Activated CD4-positive, alpha-beta T cell treated with anti-CD3 and anti-CD28 coated beads, Interleukin-2, amount 10 ng/mL, durations not matched to agents 24 days and 14 days (primary cell): ENCODE results near the gene AP3B2. TPM values are rescaled to one million over a fixed set of nuclear protein-coding genes. Genes with fewer than 3 reads are reported as not detected.
A peak's percentile ranks its signal among the peaks of the same experiment; 100 is the strongest.

Source experiments
- DNase-seq: peaks from one replicate; pipeline ENCODE4 v3.0.0; 2022
- H3K27ac Mint-ChIP-seq: one replicate; pipeline ENCODE4 v1.8.0; 2022; ENCODE audit warnings: mild to moderate bottlenecking, mixed read lengths
- H3K27me3 Mint-ChIP-seq: one replicate; pipeline ENCODE4 v1.8.0; 2022; ENCODE audit warnings: mixed read lengths
- H3K36me3 Mint-ChIP-seq: one replicate; pipeline ENCODE4 v1.8.0; 2022; ENCODE audit warnings: low read depth, mild to moderate bottlenecking, mixed read lengths
- H3K4me1 Mint-ChIP-seq: one replicate; pipeline ENCODE4 v1.8.0; 2021; ENCODE audit warnings: mixed read lengths
- H3K4me3 Mint-ChIP-seq: one replicate; pipeline ENCODE4 v1.8.0; 2022; ENCODE audit warnings: mild to moderate bottlenecking, moderate library complexity, mixed read lengths
- H3K9me3 Mint-ChIP-seq: one replicate; pipeline ENCODE4 v1.8.0; 2021; ENCODE audit warnings: mixed read lengths
- intact Hi-C: fragments of 100-400 bp; cut with micrococcal nuclease; formaldehyde crosslinking; loops from one replicate; pipeline ENCODE4 v1.15.1; 2023
- total RNA-seq: library from RNA; stranded (reverse); gene quantifications from 2 replicates; pipeline ENCODE4 v1.2.3, GENCODE V29; 2022

The AP3B2 gene
- total RNA-seq, 1 donor from 2014 or later: not detected

DNA sequence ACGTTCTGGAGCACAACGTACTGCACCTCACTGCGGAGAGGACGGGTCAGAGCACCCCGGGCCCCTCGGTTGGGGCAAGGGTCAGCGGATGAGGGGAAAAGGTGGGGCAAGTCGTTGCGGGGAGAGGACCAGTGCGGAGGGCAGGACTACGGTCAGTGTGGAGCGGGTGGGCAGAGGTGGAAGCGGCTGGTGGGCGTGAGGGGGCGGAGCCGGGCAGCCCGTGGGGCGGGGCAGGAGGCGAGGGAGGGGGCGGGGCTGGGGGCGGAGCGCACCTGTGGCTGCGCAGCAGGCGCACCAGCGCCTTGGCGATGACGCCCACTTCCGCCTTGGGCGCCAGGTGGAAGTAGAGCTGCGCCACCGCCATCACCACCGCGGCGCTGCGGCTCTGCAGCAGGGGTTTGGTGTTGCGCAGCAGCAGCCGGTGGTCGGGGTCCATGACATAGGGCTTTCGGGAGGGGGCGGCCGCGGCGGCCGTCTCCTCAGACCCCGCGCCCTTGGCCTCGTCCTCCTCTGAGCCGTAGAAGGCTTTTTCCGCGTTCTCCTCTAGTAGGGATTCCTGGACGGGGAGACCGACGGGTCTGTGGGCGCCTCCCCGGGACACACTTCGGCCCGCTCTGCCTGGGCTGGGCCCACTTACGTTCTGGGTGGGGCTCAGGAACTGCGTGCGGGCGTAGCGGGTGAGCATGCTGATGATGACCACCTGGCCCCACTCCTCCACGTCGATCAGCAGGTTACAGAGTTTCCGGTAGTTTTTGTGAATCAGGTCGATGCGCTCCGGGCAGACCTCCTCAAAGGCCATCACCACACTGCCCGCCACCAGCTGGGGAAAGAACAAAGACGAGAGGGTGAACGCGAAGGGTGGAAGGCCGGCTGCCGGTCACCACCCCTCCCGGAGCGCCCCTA, 29.2 kb downstream of the AP3B2 start:
- H3K4me1 Mint-ChIP-seq: peaks cover 9% of the 10 kb centered on the region
- intact Hi-C loops: no loop called here
- no peak overlapping the region for H3K27ac Mint-ChIP-seq
- H3K27me3 Mint-ChIP-seq: peaks cover 30% of the 10 kb centered on the region
- peak; percentile 87 for DNase-seq
- H3K9me3 Mint-ChIP-seq: no peaks in the 10 kb centered on the region
- H3K36me3 Mint-ChIP-seq: no peaks in the 10 kb centered on the region
- H3K4me3 Mint-ChIP-seq: peak overlapping the region; percentile 82

DNA sequence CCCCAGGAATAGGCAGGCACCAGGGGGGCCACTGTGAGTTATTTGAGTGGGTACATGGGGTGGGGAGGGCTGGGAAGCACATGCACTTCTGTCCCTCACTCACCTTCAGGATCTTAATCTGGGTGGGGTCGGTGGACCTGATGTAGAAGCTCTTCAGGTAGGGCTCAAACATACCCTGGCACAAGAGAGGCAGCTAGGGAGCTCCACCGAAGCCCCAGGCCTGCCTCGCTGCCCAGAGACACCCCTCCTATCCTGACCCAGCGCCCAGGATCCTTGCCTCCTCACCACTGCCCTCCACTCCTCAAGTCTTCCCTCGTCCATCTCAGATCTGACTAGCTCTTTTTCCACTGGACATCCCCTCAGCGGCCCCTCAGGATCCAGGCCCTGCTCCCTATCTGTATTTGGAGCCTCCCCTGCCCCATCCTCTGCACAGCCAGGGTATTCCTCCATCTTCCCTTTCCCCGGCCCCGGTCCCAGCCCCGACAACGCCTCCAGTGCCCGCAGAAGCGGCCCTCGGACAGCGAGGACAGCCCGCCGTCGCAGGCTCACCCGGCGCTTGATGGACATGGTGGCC, 30.0 kb downstream of the AP3B2 start:
- intact Hi-C loops: no loop called here
- no peaks in the 10 kb centered on the region for H3K36me3 Mint-ChIP-seq
- no peaks in the 10 kb centered on the region for H3K9me3 Mint-ChIP-seq
- H3K27me3 Mint-ChIP-seq: peaks cover 30% of the 10 kb centered on the region
- peaks cover 9% of the 10 kb centered on the region for H3K4me1 Mint-ChIP-seq
- H3K27ac Mint-ChIP-seq: no peak overlapping the region
- DNase-seq: no peak
- peak overlapping the region; percentile 76 for H3K4me3 Mint-ChIP-seq

DNA sequence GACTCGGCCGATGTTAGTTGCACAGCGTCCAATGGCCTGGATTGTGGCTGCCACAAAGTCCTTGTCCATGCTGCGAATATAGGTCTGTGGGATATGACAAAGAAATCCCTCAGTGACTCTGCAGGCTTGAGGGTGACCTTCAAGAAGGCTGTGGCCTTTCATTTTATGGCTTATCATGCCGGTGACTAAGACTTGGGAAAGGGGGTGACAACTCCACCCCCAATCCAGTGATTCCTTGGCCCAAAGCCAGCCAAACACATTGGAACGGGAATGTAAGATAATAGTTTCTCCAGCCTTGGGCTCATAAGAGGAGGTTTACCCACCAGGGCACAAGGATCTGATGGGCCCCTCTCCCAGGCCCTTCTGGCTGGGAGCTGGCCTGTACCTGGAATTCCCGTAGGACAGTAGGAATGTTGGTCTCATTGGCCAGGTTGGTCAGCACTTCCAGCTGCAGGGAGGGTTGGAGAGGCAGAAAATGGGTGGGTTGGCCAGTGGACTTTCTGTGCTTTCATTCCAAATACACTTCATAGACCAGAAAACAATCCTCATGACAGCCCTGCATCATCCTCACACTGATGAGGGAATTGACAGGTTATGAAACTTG, 31.9 kb downstream of the AP3B2 start:
- Mint-ChIP-seq H3K27me3 (peaks cover 26% of the 10 kb centered on the region), H3K4me3 (no peak overlapping the region), H3K36me3 (no peaks in the 10 kb centered on the region), H3K4me1 (peaks cover 9% of the 10 kb centered on the region), H3K27ac (no peak overlapping the region), H3K9me3 (no peaks in the 10 kb centered on the region)
- DNase-seq: no peak
- intact Hi-C loops: no loop called here

DNA sequence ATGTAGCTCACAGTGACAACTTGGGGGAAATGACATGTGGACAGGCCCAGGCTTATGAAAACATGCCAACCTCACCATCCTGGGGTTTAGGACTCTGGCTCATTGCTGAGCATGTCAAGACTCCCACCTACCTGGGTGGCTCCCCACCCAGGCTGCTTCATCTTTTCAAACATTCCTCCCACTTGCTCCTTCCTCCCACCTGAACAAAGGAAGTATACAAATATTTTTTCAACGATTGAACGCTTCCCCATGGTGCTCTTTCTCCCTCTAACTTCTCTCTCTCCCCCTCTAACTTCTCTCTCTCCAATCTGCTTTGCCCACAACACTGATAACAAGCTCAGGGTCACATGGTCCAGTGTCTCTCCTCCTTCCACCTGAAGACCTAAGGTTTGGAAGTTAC, 34.8 kb downstream of the AP3B2 start:
- Mint-ChIP-seq H3K36me3 (no peaks in the 10 kb centered on the region), H3K27me3 (peaks cover 17% of the 10 kb centered on the region), H3K9me3 (no peaks in the 10 kb centered on the region), H3K4me3 (no peak overlapping the region), H3K4me1 (no peaks in the 10 kb centered on the region), H3K27ac (no peak overlapping the region)
- intact Hi-C loops: no loop called here
- no peak for DNase-seq

DNA sequence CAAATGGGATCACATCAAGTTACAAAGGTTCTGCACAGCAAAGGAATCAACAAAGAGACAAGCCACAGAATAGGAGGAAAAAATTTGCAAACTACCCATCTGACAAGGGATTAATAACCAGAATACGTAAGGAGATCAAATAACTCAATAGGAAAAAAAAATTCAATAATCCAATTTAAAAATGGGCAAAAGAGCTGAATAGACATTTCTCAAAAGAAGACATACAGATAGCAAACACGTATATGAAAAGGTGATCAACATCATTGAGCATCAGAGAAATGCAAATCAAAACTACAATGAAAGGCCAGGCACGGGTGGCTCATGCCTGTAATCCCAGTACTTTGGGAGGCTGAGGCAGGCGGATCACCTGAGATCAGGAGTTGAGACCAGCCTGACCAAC, 39.0 kb downstream of the AP3B2 start:
- DNase-seq: no peak
- H3K4me3 Mint-ChIP-seq: no peak overlapping the region
- intact Hi-C loops: no loop called here
- H3K27ac Mint-ChIP-seq: no peak overlapping the region
- H3K27me3 Mint-ChIP-seq: peaks cover 2% of the 10 kb centered on the region
- H3K4me1 Mint-ChIP-seq: no peaks in the 10 kb centered on the region
- H3K9me3 Mint-ChIP-seq: no peaks in the 10 kb centered on the region
- no peaks in the 10 kb centered on the region for H3K36me3 Mint-ChIP-seq

DNA sequence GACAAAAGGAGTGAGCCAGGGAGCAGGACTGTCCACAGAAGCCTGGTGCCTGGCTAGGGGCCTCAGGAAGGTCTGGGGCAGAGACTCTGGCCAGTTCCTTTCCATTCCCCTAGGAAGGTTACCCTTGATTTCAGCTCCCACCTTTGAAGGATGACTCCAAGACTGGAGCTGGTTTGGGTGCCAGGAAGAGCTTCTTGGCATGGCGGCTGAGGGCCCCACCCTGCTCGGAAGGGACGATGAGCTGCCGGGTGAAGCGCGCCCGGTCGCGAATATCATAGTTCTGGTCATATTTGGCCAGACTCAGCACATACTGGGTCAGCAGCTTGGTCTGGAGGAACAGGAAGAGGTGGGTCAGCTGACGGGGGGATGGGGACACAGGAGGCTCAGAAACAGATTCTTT, 43.1 kb downstream of the AP3B2 start:
- intact Hi-C loops: no loop called here
- Mint-ChIP-seq H3K36me3 (no peaks in the 10 kb centered on the region), H3K27ac (no peak overlapping the region), H3K9me3 (no peaks in the 10 kb centered on the region), H3K4me1 (no peaks in the 10 kb centered on the region), H3K4me3 (no peak overlapping the region), H3K27me3 (no peaks in the 10 kb centered on the region)
- DNase-seq: no peak

DNA sequence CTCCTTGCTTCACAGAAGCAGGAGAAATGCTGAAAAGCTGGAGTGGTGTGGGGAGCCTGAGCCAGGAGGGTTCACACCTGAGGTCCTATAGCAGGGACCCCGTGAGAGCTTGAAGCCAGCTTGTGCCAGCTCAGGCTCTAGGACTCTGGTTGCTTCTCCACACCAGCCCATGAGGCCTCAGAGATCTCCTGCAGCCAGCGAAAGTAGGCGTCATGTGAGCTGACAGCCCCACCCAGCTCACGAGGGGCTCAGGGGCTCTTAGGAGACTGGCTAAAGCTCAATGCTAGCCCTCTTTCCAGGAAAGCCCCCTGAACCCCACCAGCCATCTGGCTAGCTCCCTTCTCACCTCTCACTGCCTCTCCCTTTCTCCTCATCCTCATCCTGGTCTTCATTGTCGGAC, 45.7 kb downstream of the AP3B2 start:
- H3K27ac Mint-ChIP-seq: no peak overlapping the region
- no peaks in the 10 kb centered on the region for H3K9me3 Mint-ChIP-seq
- no peaks in the 10 kb centered on the region for H3K36me3 Mint-ChIP-seq
- no peaks in the 10 kb centered on the region for H3K27me3 Mint-ChIP-seq
- intact Hi-C loops: no loop called here
- DNase-seq: no peak
- H3K4me1 Mint-ChIP-seq: no peaks in the 10 kb centered on the region
- no peak overlapping the region for H3K4me3 Mint-ChIP-seq

DNA sequence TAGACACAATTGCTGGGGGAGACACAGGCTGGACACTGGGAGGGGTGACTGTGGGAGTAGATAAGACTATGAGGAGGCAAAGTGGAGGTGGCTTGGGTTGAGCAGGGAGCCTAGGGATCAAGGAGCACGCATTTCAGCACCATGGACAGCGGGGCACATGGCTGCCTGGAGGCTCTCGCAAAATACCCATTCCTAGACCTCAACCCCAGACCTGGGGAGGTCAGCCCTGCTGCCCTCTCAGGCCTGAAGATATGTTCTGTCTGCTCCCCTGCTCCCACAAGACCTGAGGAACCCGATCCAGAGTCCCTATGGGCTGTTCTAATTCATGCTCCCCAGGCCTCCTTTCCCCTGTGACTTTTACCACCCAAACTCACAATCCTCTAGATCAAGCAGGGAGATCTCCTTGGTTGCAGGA, 46.5 kb downstream of the AP3B2 start:
- H3K4me3 Mint-ChIP-seq: no peak overlapping the region
- DNase-seq: peak; percentile 88
- no peaks in the 10 kb centered on the region for H3K27me3 Mint-ChIP-seq
- intact Hi-C loops: no loop called here
- no peaks in the 10 kb centered on the region for H3K9me3 Mint-ChIP-seq
- no peaks in the 10 kb centered on the region for H3K4me1 Mint-ChIP-seq
- H3K27ac Mint-ChIP-seq: no peak overlapping the region
- H3K36me3 Mint-ChIP-seq: no peaks in the 10 kb centered on the region

DNA sequence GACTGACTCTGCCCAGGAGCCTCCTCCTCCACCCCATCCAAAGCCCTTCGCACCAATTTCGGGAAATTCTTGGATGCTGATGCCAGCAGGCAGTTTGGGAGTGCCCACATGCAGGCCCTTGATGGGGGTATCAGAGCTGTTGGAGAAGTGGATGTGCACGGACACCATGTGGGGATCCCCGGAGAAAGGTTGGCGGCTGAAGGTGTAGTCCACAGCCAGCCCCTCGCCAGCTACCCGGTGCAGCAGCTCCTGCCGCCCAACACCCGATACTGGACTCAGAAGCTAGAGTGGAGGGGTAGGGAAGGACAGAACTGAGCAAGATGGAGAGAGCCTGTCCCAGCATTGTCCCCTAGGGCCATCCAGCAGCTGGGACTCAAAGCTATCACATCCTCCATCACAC, 47.0 kb downstream of the AP3B2 start:
- Mint-ChIP-seq H3K27ac (no peak overlapping the region), H3K4me3 (no peak overlapping the region)
- intact Hi-C loops: no loop called here

DNA sequence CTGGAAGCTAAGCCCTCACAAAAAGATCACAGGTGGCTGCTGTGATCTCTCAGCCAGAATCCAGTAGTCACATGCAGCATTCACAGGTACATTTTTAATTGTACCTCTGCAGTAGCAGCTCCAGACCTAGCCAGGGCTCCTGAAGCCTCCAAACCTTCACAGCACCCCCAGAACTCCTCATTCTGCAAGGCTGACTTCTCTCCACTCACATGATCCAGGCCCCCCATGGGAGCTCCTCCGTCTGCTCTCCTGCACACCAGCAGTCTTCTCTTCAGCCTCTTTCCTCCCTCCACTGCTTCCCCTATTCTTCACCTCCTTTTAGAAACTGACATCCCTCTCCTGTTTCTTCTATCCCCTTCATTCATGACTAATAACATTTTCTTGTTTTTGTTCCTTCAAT, 49.3 kb downstream of the AP3B2 start:
- Mint-ChIP-seq H3K36me3 (no peaks in the 10 kb centered on the region), H3K4me3 (no peak overlapping the region), H3K9me3 (no peaks in the 10 kb centered on the region), H3K27me3 (no peaks in the 10 kb centered on the region), H3K27ac (no peak overlapping the region), H3K4me1 (no peaks in the 10 kb centered on the region)
- intact Hi-C loops: no loop called here
- no peak for DNase-seq

More for the DNA sequence above, 47.0 kb downstream of the AP3B2 start:
- DNase-seq: no peak
- Mint-ChIP-seq H3K9me3 (no peaks in the 10 kb centered on the region), H3K36me3 (no peaks in the 10 kb centered on the region), H3K27me3 (no peaks in the 10 kb centered on the region), H3K4me1 (no peaks in the 10 kb centered on the region)

DNA sequence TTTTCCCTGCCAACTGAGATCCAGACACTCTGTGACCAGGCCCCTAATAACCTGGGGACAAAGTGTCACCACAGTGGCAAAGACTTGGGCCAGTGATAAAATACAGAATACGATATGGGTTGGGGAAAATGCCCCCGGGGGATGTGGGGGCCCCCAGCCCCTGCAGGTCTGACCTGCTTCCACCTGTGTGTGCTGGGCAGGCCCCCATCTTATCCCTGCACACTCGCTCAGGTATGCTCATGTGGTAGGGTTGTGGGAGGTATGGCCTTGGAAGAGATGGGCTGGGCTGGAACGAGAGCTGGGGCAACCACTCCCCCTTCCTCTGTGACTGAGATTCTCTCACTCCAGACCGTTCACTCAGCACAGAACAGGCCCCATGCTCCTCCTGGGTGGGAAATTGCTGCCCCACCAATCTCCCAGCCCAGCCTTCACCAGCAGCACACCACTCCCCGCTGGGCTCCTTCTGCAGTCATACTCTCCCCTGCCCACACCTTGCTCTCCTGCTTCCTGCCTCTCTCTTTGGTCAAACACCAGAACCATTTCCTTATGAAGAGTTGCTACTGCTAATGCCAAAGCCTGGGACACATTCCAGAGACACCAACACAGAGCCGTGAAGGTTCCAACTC, 52.9 kb downstream of the AP3B2 start:
- DNase-seq: no peak
- Mint-ChIP-seq H3K36me3 (no peaks in the 10 kb centered on the region), H3K4me1 (no peaks in the 10 kb centered on the region), H3K27ac (no peak overlapping the region), H3K27me3 (peaks cover 10% of the 10 kb centered on the region), H3K4me3 (no peak overlapping the region), H3K9me3 (no peaks in the 10 kb centered on the region)
- intact Hi-C loops: no loop called here

DNA sequence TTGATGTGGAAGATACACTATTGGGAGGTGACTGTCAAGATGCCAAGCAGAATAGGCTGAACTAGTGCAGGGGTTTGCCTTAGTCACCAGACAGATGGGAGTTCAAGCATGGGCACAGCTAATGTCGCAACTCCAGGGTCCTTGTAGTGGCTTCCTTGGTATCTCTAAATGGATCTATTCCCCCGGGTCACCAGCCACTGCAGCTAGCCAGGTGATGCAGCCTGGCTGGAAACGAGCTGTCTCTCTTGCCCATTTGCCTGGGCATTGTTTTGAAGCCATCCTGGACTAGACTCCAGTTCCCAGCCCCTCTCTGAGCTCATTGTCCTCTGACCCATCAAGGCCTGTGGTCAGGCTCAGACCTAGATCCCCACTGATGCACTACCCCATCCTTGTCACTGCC, 54.1 kb downstream of the AP3B2 start:
- peaks cover 13% of the 10 kb centered on the region for H3K27me3 Mint-ChIP-seq
- H3K4me1 Mint-ChIP-seq: no peaks in the 10 kb centered on the region
- no peaks in the 10 kb centered on the region for H3K9me3 Mint-ChIP-seq
- no peak overlapping the region for H3K27ac Mint-ChIP-seq
- DNase-seq: no peak
- no peaks in the 10 kb centered on the region for H3K36me3 Mint-ChIP-seq
- no peak overlapping the region for H3K4me3 Mint-ChIP-seq
- intact Hi-C loops: no loop called here

DNA sequence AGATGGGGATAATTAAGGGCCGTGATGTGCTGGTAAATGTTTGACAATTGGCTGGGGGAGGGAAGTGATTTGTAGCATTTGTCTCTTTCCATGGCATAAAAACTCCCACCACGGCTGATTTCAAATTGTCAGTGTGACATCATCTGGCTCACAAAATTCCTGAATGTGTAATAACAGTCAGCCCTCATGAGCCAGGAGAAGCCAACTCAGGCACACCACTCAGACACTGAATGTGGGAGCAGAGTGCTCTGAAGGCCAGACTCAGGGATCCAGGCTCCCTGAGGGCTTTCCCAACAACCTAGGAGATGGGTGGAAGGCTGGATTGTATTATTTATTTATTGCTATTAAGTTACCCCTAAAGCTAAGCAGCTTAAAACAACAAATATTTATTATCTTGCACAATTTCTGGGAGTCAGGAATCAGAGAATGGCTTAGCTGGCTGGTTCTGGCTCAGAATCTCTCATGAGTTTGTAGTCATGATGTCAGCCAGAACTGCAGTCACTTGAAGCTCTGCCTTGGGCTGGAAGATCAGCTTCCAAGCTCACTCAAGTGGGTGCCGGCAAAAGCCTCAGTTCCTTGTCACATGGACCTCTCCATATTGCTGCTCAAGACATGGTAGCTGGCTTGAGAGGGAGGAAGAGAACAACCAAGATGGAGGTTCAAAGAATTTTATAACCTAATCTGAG, 56.0 kb downstream of the AP3B2 start:
- Mint-ChIP-seq H3K9me3 (no peaks in the 10 kb centered on the region), H3K27ac (no peak overlapping the region), H3K27me3 (peaks cover 29% of the 10 kb centered on the region), H3K4me1 (no peaks in the 10 kb centered on the region), H3K36me3 (no peaks in the 10 kb centered on the region), H3K4me3 (no peak overlapping the region)
- intact Hi-C loops: no loop called here
- no peak for DNase-seq

DNA sequence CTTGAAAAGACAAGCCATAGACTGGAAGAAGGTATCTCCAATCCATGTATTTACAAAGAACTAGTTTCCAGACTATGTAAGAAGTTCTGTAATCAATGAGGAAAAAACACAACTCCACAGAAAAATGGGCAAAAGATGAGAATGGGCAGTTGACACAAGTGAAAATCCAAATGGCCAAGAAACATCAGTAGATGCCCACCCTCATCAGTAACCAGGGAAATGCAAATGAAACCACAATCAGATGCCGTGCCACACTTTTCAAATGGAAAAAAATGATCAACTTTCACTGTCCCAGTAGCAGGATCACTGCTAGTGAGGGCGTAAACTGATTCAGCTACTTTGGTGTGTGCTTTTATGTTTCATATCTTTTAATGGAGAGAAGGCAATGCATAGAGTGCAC, 58.0 kb downstream of the AP3B2 start:
- DNase-seq: no peak
- Mint-ChIP-seq H3K4me1 (no peaks in the 10 kb centered on the region), H3K4me3 (no peak overlapping the region), H3K36me3 (no peaks in the 10 kb centered on the region), H3K27ac (no peak overlapping the region), H3K9me3 (no peaks in the 10 kb centered on the region), H3K27me3 (peaks cover 35% of the 10 kb centered on the region)
- intact Hi-C loops: no loop called here
